Activated CD4-positive, CD25-positive, alpha-beta regulatory T cell treated with anti-CD3 and anti-CD28 coated beads, Interleukin-2, amount 50 U/mL, for 72 hours (primary cell): ENCODE measurements around the gene AP3S2.
"Not testable (repeated sequence)": the region's sequence is repeated elsewhere in the genome, so short reads cannot be mapped to it uniquely, and the experiment has no call there.

ENCODE experiments used
- DNase-seq: peaks from one replicate; pipeline ENCODE4 v3.0.0; 2021

The AP3S2 gene

DNA sequence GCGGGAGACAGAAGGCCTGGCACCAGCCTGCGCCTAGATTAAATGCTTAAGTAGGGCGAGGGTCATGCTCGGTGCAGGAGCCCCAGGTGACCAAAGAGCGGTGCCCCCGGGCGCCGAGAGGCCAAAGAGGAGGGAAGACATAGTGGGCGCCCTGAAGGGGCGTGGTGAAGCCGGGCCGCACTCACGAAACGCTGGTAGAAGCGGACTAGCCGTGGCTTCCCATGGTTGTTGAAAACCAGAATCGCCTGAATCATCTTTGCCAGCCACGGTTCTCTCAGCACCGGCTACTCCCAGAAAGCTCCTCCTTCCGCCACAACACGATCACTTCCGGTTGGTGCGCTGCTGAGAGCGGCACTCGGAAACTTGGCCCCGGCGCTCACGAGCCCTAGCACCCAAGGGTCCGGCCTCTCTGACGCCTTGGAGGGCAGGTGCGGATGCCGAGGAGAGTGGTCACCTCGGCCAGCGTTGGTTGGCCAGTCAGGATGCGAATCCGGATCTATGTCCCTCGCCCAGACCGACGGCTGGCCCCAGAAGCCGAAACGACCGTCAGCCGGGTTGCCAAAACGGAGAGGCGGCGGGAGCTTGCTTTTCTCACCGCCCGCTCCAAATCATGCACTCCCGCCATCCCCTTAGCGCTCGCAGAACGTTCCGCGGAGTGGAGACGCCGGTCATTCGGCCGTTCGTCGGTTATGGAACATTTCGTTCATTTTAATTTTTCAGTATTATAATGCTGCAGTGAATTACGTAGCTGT, at the start of gene AP3S2:
AP3S2 (minus strand) TSS at position 299 of the 752 bp plus-strand sequence; CDS start at position 254, 45 bp downstream.
- DNase-seq: peak; percentile 86

DNA sequence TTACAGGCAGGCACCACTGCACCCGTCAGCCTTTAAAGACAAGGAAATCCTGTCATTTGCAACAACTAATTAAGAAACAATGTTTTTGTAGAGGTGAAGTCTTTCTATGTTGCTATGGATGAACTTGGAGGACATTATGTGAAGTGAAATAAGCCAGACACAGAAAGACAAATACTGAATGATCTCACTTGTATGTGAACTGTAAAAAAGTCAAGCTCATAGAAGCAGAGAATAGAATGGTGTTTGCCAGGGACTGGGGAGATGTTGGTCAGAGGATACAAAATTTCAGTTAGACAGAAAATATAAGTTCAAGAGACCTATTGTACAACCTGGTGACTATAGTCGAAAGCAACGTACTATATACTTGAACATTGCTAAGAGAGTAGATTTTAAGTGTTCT, 46.1 kb upstream of the AP3S2 start:
- DNase-seq: no peak

DNA sequence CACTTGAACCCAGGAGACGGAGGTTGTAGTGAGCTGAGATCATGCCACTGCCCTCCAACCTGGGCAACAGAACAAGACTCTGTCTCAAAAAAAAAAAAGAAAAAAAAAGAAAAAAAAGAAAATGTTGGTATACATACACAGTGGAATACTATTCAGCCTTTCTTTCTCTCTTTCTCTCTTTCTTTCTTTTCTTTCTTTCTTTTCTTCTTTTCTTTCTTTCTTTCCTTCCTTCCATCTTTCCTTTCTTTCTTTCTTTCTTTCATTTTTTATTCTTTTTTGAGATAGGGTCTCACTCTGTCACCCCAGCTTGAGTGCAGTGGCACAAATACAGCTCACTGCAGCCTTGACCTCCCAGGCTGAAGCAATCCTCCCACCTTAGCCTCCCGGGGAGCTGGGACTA, 45.6 kb upstream of the AP3S2 start:
- not testable (repeated sequence) for DNase-seq

DNA sequence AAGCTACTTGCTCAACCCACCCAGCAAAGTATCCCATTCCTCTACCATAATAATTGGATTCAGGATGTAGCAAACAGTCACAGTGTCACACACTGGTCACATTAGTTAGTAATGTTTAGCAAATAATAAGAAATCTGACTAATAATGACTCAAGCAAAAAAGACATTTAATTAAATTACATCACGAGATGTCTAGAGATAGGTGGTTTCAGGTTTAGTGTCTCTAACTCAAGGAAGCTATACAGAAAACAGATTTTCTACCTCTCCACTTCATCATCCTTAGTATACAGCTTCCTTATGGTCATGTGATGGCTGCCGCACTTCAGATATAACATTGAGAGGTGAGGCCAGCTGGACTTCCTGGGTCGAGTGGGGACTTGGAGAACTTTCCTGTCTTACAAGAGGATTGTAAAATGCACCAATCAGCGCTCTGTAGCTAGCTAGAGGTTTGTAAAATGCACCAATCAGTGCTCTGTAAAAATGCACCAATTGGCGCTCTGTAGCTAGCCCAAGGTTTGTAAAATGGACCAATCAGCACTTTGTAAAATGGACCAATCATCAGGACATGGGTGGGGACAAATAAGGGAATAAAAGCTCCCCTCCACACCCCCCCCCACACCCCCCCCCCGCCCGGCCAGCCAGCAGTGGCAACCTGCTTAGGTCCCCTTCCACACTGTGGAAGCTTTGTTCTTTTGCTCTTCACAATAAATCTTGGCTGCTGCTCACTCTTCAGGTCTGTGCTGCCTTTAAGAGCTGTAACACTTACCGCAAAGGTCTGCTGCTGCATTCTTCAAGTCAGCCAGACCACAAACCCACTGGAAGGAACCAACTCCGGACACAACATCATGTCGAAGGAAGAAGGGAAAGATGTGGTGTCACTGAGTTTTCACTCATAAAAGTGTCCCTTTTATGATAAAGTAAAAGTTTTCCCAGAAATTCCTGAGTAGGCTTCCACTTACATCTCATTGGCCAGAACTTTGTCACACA, 43.9 kb upstream of the AP3S2 start:
- no peak for DNase-seq

DNA sequence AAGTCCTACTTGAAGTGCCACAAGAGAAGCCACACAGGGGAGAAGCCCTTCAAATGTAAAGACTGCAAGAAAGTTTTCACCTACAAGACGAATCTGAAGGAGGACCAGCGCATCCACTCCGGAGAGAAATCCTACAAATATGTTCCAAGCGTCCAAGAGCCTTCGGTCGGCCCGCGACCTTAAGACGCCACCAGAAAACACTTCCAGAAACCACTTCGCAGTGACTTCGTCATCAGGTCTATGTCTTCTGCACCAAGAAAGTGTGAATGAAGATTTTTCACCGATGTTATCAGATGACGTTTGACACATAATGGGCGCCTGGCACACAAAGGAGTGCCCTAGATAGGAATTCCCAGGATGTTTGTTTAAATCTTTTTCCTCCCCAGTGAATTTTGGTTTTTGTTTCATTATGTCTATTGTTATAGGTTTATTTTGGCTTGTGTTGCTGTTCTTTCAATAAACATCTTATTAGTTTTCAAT, 43.0 kb upstream of the AP3S2 start:
- no peak for DNase-seq

DNA sequence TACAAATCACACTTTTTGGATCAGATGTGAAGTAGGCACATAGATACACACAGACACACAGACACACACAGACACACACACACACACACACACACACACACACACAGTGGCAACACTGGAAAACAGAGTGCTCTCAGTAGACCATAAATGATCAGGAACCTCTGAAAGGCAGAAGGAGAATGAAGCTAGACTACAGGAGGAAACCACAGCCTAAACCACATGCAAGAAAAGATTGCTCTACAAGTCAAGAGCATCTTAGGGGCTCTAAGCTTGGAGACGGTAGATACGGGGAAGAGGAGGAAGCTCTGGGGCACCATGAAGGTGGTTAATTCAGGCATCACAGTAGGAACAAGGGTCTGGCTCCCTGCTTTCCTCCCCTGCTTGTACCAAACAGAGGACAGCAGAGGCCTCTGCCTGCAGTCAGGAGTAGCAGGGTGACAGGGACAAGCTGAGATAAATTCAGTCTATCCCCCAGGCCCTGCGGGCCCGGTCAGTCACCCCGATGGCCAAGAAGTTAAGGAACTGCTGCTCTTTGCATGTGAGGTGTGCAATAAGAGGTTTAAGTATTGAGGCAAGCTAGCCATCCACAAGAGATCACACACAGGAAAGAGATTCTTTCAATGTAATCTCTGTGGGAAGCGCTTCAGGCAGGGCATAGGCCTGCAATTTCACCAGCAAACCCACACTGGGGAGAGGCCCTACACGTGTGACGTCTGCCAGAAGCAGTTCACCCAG, 42.4 kb upstream of the AP3S2 start:
- no peak for DNase-seq

DNA sequence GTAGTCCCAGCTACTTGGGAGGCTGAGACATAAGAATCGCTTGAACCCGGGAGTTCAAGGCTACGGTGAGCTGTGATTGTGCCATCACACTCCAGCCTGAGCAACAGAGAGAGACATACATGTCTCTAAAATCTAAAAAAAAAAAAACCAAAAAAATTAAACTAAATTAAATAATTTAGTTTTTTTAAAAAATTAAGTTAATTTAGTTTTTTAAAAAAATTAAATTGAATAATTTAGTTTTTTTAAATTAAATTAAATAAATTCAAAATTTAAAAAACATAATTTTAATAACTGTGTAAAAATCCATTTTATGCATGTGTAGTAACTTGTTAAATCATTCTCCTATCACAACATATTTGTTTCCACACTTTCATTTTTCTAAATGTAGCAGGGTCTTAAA, 39.1 kb upstream of the AP3S2 start:
- no peak for DNase-seq

DNA sequence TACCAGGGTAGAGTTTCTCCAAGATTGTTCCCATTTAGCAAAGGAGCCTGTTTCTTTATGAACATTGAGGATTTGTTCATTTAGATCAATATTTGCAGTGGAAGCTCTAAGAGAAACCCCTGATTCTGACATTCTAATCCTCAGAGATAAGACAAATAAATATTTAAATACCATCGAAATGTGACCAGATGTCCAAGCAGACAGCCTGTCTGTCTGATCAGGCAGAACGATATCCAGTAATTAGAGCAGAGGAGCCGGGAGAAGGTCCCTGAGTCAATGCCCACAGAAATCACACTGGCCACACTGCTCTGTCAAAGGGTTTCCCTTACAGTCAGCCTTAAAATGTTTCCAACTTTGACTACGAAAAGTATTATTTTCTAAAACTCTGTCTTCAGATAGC, 34.6 kb upstream of the AP3S2 start:
- DNase-seq: no peak

DNA sequence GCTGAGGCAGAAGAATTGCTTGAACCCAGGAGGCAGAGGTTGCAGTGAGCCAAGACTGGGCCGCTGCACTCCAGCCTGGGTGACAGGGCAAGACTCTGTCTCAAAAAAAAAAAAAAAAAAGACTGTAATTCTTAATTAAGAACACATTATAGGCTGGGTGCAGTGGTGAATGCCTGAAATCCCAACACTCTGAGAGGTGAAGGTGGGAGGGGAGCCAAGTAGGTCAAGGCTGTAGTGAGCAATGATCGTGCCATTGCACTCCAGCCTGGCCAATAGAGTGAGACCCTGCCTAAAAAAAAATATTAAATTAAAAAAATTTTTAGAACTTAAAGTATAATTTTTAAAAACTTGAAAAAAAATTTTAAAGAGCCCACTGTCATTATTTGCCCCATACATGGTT, 32.4 kb upstream of the AP3S2 start:
- DNase-seq: no peak

DNA sequence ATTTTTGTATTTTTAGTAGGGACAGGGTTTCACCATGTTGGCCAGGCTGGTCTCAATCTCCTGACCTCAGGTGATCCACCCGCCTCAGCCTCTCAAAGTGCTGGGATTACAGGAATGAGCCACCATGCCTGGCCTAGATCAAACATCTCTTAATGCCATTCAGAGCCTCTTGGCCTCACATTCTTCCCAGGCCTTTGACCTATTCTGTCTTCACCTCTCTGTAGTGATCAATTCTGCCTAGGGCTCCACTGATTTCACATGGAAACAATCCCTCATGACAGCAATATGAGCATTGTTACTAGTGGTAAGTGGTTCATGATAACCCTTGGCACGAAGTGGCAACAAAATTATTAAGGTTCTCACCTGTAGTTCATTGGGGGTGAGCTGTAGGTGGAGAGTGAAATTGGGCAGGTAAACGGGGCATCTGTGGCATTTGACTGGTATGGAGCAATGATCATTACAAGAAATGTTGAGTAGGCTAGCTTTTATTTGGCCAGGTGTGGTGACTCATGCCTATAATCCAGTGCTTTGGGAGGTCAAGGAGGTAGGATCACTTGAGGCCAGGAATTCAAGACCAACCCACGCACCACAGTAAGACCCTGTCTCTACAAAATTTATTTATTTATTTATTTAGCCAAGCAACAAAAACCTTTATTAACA, 23.8 kb upstream of the AP3S2 start:
- DNase-seq: no peak

DNA sequence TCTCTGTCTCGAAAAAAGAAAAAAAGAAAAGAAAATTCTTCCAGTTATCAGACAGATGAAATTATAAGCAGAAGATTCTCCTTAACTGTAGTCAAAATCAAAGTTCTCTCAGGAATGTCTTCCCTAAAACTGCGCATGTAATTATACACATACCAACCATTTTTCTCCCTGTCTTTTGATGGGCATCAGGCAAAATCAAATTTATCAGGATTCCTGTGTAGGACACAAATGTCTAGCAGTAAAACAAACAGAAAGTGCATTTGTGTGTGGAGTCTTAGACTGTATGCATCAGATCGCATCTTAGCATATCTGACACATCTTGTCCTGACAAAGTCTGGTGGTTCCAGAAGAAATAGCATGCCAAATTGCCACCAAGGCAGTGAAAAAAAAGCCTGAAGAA, 22.9 kb upstream of the AP3S2 start:
- DNase-seq: no peak

DNA sequence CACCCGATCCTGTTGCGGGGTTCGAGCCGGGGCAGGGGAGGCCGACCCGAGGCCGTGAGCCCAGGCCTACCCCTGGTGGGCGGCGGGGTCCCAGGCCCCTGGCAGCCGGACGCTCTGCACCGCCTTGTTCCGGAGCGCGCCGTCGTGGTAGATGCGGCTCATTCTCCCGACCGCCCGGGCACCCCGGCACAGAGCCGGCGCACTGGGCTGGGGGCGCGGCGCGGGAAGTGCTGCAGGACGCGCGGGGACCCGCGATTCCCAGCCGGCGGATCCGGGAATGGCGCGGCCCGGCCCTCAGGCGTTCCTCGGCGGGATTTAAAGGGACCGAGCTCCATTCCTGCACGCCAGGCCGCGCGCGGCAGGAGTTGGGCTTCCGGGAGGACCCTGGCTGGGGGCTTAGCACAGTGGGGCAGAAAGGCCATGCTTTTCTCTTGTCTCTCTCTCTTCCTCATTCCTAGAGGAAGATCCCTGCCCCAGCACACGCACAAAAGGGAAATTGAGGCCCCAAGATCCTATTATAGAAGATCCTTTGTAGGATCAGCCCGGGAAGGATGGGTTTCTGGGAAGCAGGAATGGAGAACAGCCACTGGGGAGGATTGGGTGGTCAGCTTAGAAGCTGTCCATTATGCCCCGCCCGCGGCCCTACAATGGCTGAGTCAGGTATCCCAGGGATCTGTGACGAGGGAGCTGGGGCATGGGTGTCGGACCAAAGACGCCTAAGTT, 19.0 kb upstream of the AP3S2 start, which contains the start of gene ARPIN:
ARPIN (minus strand) TSS at position 279 of the 723 bp plus-strand sequence; CDS start at position 162, 117 bp downstream.
- DNase-seq: no peak

DNA sequence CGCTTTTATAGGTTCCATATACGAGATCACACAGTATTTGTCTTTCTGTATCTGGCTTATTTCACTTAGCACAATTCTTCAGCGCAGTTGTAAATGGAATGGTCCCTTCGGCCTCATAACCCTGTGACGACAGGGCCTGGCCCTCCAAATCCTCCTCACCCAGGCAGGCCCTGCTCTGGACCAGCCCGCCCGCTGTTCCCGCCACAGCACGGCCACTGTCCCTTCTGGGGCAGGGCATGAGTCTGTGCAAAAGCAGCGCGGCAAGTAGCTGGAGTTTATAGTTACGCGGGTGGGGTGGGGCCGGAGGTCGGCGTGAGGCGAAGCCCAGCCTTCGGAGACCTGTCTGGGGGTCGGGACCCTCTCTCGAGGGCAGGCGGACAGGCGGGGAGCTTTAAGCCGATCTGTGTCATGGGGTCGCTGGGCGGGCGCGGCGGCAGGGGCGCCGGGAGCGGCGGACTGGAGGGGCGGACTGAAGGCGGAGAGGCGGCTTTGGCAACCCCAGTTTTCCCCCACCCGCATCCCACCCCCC, 18.4 kb upstream of the AP3S2 start:
- no peak for DNase-seq

DNA sequence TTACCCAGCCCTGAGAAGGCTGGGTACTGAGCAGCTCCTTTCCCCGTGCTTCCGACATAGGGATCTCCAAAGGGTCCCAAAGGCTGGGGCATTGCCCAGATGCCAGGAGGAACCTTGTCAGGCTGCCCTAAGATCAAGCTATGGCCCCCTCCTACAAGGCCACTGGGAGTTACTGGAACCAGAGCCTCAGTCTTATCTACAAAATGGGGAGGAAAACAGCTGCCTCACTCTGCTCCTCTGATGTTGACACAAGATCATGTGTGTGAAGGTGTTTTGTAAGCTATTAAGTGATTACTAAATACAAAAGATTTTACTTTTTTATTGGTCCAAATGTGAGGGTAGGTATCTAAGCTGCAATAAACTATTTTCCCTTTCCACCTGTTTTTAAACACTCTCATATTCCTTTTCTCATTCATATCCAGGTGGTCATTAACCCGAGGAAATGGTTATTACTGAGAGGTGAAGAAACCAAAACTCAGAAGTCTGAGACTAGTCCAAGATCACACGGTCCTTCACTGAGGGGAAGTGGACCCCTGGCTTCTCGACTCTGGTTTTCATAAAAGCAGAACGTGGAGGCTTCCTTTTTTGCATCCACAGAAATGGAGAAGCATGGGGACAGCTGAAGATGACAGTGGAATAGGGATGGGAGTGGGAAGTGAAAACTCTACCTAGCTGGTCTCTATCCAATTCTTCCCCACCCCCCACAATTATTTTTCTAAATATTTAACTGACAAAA, 17.3 kb upstream of the AP3S2 start:
- DNase-seq: no peak

DNA sequence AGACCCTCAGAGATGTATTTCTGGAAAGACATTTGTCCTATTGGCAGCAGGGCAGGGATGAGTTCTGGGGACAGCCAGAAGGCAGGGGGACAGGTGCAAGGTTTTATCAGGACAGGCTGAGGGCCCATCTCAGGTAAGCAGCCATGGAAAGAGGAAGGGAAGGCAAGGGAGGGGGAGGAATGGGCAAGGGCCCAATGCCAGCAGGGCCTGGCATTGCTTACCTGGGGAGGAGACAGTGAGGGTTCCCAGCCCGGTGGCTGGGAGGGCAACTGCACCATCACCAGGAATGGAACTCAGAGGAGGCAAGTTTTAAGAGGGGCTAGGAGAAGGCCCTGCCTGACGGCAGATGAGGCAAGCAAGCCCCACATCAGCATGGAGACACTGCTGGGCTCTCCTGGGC, 15.8 kb upstream of the AP3S2 start:
- no peak for DNase-seq

DNA sequence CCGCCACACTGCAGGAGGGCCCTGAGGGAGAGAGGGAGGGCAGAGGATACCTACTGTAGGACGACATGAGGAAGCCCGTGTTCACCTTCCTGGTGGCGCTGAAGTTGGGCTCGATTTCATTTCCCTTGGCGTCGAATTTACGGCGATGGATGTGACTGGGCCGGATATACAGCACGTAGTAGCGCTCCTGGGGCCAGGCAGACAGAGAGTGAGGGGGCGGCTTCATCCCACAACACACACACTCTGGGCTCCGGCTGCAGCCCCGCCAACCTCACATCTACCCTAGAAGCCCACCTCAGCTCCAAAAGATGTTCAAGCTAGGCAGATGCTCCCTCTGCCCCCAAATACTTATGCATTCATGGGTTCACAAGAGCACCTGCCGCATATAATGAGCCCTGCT, 14.4 kb upstream of the AP3S2 start:
- no peak for DNase-seq

DNA sequence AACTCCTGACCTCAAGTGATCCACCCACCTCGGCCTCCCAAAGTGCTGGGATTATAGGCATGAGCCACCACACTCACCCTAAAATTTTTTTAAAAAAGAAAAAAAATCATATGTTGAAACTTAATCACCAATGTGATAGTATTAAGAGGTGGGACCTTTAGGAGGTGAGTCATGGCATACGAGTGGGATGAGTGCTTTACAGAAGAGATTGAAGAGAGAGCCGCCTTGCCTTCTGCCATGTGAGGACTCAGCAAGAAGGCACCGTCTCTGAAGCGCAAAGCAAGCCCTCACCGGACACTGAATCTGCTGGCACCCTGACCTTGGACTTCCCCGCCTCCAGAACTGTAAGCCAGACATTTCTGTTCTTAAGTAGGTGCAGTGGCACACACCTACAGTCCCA, 13.5 kb upstream of the AP3S2 start:
- no peak for DNase-seq

DNA sequence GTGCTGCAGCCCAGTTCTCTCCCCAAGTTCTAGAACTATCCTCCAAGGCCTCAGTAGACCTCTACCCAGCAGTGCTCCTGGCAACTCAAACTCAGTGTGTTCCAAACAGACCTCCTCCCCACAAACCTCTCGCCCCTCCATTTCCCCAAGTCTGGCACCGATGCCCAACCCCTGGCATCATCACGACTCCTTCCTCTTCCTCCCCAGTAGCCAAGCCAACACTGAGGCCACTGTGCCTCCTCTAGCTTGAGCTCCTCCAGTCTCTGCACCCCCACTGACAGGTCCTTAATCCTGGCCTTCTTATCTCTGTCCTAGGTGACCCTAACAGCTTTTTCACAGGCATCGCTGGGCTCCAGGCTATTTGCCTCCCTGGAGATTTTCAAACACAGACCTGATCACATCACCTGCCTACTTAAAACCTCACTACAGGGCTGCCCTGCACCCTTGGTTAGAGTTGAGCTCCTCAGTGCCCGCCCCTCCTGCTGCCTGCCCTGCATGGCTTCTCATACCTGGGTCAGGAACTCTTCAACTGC, 12.1 kb upstream of the AP3S2 start:
- no peak for DNase-seq

DNA sequence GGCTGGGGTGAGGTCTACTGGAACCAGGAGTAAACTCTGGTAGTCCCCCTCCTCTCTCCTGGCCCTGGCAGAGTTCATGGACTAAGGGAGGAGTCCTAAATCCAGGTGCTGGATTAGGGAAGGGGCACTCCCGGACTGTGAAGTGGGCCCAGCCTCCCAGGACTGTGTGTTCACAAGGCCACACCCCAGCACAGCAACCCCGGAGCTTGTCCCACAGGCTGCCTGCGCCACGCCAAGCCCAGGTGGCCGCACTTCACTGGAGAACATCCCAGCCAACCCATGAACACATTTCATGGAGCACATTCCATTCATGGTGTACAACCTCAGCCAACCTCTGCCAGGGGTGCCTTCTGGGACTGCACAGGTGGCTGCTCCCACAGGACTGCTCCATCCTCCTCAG, 10.7 kb upstream of the AP3S2 start:
- DNase-seq: no peak

DNA sequence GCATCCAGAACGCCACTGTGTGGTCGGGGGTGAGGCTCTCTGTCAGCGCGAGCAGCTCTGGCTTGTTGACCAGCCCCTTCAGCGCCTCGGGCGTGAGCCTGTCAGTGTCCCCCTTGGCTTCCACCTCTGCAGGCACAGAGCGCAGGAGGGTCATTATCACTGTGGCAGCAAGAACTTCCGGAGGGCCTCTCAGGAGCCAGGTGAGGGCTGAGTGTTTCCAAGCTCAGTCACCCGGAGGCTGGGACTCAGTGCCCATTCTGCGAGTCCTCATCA, 10.0 kb upstream of the AP3S2 start:
- no peak for DNase-seq
